ENCODE results near the gene TAOK2.

- no peak for TF ChIP-seq GATA3 (IDR thresholded peaks at IDR 0.05; ENCODE audit: low read depth, low read length)
- no peak for TF ChIP-seq GATA2 (IDR thresholded peaks at IDR 0.05; ENCODE audit: low read depth, low read length)
These were observed 17.9 kb downstream of the TAOK2 start for GRCh38 chr16:29991571-29991904.
